ENCODE results near the gene TLCD3B. TPM values are rescaled to one million over a fixed set of nuclear protein-coding genes. Genes with fewer than 3 reads are reported as not detected.
A peak's percentile ranks its signal among the peaks of the same experiment; 100 is the strongest.

TLCD3B gene
- total and polyA plus RNA-seq, 7 donors: 0.54 TPM; not detected in 6

DNA sequence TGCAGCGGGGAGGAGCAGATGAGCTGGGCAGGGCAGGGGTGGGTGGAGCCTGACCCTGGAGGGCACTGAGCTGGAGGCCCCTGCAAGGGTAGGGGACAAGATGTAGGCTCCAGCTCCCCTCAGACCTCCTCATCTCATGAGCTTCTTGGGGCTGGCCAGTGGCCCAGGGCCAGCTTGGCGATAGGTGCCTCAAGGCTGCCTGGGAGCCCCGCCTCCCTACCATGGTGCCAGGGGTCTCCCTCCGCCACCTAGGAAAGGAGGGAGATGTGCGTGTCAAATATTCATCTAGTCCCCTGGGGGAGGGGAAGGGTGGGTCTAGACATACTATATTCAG, 39.5 kb downstream of the TLCD3B start:
- TF ChIP-seq POLR2AphosphoS5 (IDR thresholded peaks at IDR 0.05) (no peak), POLR2A (IDR thresholded peaks at IDR 0.05) (no peak), EP300 (IDR thresholded peaks at IDR 0.05) (no peak)
- TF ChIP-seq, protein P1, sequence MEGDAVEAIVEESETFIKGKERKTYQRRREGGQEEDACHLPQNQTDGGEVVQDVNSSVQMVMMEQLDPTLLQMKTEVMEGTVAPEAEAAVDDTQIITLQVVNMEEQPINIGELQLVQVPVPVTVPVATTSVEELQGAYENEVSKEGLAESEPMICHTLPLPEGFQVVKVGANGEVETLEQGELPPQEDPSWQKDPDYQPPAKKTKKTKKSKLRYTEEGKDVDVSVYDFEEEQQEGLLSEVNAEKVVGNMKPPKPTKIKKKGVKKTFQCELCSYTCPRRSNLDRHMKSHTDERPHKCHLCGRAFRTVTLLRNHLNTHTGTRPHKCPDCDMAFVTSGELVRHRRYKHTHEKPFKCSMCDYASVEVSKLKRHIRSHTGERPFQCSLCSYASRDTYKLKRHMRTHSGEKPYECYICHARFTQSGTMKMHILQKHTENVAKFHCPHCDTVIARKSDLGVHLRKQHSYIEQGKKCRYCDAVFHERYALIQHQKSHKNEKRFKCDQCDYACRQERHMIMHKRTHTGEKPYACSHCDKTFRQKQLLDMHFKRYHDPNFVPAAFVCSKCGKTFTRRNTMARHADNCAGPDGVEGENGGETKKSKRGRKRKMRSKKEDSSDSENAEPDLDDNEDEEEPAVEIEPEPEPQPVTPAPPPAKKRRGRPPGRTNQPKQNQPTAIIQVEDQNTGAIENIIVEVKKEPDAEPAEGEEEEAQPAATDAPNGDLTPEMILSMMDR (IDR thresholded peaks at IDR 0.05): no peak
- Histone ChIP-seq H3K36me3 (peaks cover 20 to 73% (median 47%) of the 10 kb centered on the region in 4 donors), H3K27ac (no peak overlapping the region), H3K4me1 (peaks cover 0 to 24% (median 16%) of the 10 kb centered on the region in 4 donors), H3K27me3 (no peaks in the 10 kb centered on the region), H3K4me3 (no peak overlapping the region), H3K9me3 (no peaks in the 10 kb centered on the region)
- 93% methylated on average over 5 of the region's 5 CpGs for WGBS, 2 donors
- intact Hi-C loops (cut with DNase I): loop anchor here (10.0 kb wide), 1 partner anchor 103 kb away; the partner anchor contains the start of genes TBX6 and YPEL3
- DNase-seq: no peak

DNA sequence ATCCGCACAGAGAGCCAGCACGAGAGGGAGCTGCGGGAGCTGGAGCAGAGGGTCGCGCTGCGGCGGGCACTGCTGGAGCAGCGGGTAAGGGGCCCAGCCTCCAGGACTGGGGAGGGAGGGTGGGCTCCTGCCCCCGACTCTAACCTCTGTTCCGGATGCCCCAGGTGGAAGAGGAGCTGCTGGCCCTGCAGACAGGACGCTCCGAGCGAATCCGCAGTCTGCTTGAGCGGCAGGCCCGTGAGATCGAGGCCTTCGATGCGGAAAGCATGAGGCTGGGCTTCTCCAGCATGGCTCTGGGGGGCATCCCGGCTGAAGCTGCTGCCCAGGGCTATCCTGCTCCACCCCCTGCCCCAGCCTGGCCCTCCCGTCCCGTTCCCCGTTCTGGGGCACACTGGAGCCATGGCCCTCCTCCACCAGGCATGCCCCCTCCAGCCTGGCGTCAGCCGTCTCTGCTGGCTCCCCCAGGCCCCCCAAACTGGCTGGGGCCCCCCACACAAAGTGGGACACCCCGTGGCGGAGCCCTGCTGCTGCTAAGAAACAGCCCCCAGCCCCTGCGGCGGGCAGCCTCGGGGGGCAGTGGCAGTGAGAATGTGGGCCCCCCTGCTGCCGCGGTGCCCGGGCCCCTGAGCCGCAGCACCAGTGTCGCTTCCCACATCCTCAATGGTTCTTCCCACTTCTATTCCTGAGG, 40.0 kb downstream of the TLCD3B start:
- Histone ChIP-seq H3K27me3 (no peaks in the 10 kb centered on the region), H3K4me1 (peaks cover 0 to 20% (median 13%) of the 10 kb centered on the region in 4 donors), H3K4me3 (no peak overlapping the region), H3K9me3 (no peaks in the 10 kb centered on the region), H3K27ac (no peak overlapping the region), H3K36me3 (peaks cover 25 to 78% (median 52%) of the 10 kb centered on the region in 4 donors)
- intact Hi-C loops (cut with DNase I): loop anchor here (10.0 kb wide), 1 partner anchor 104 kb away; the partner anchor contains the start of genes TBX6 and YPEL3
- 92 to 94% methylated on average over 35 of the region's 35 CpGs for WGBS, 2 donors
- TF ChIP-seq EP300 (IDR thresholded peaks at IDR 0.05) (no peak), POLR2A (IDR thresholded peaks at IDR 0.05) (no peak), POLR2AphosphoS5 (IDR thresholded peaks at IDR 0.05) (no peak)
- TF ChIP-seq, protein P1 (IDR thresholded peaks at IDR 0.05): no peak
- DNase-seq: no peak

DNA sequence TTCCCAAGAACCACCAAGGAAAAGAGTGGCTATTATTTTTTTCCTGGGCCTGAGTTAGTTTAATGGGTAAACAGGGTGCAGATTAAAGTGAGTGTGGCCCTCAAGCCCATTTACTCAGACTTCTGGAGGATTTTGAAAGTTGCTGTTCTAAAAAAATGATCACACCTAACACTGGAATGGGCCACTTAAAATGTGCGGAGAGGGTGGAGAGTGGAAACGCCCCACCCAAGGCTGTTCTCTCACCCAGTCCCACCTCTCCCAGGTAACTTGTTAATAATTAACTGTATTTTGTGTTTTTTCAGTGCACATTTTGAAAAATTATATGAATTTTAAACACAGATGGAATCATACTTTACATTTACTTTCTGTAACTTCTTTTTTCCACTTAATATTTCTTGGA, 41.0 kb downstream of the TLCD3B start:
- no peaks in the 10 kb centered on the region for H3K9me3 ChIP-seq
- WGBS, 2 donors: 33 to 61% methylated on average over 2 of the region's 2 CpGs
- H3K4me1 ChIP-seq: peaks cover 0 to 17% (median 12%) of the 10 kb centered on the region in 4 donors
- H3K36me3 ChIP-seq: peaks cover 35 to 88% (median 62%) of the 10 kb centered on the region in 4 donors
- no peak overlapping the region for H3K4me3 ChIP-seq
- DNase-seq: no peak
- intact Hi-C loops (cut with DNase I): loop anchor here (10.0 kb wide), 1 partner anchor 105 kb away; the partner anchor contains the start of genes TBX6 and YPEL3
- TF ChIP-seq POLR2AphosphoS5 (IDR thresholded peaks at IDR 0.05) (no peak), POLR2A (IDR thresholded peaks at IDR 0.05) (no peak), EP300 (IDR thresholded peaks at IDR 0.05) (no peak)
- TF ChIP-seq, protein P1 (IDR thresholded peaks at IDR 0.05): no peak
- H3K27ac ChIP-seq: no peak overlapping the region
- no peaks in the 10 kb centered on the region for H3K27me3 ChIP-seq

DNA sequence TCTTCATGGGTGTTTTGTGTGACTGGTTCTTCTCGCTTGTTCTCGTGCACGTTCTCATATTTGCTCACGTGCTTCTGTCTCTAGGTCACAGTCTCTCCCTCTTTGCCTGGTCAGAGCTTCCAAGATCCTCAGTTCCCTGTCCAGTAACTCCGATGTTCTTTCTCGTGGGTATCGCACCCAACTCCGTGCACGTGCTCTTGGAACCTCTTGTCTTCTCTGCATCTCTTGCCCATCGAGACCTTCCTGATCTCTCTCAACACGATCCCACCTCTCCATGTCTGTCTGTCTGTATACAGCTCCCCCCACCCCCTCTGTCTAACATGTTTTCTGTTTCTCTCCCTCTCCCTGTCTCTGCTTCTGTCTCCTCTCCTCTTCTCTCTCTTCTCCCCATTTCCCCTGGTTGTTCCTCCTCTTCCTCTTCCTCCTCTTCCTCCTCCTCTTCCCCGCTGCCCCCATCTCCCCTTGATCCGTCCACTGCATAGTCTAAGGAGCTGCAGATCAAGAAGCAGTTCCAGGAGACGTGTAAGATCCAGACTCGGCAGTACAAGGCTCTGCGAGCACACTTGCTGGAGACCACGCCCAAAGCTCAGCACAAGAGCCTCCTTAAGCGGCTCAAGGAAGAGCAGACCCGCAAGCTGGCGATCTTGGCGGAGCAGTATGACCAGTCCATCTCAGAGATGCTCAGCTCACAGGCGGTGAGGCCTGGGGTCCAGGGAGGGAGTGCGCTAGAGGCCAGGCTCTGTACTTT, 41.8 kb downstream of the TLCD3B start:
- intact Hi-C loops (cut with DNase I): no loop called here

More for the DNA sequence above, 41.8 kb downstream of the TLCD3B start:
- no peak overlapping the region for H3K4me3 ChIP-seq
- peak; percentile 35 for DNase-seq
- peaks cover 0 to 9% (median 4%) of the 10 kb centered on the region in 4 donors for H3K4me1 ChIP-seq
- peaks cover 38 to 96% (median 69%) of the 10 kb centered on the region in 4 donors for H3K36me3 ChIP-seq
- WGBS, 2 donors: 57 to 82% methylated on average over 23 of the region's 23 CpGs
- no peaks in the 10 kb centered on the region for H3K27me3 ChIP-seq
- H3K9me3 ChIP-seq: no peaks in the 10 kb centered on the region
- TF ChIP-seq, protein P1 (IDR thresholded peaks at IDR 0.05): no peak
- TF ChIP-seq EP300 (IDR thresholded peaks at IDR 0.05) (no peak), POLR2AphosphoS5 (IDR thresholded peaks at IDR 0.05) (no peak), POLR2A (IDR thresholded peaks at IDR 0.05) (no peak)
- H3K27ac ChIP-seq: no peak overlapping the region
